GF-D8 (cell line): ENCODE results near the gene STIM1.
"Not testable (repeated sequence)": the region's sequence is repeated elsewhere in the genome, so short reads cannot be mapped to it uniquely, and the experiment has no call there.

Experiments used
- DNase-seq: peaks from one replicate; lab custom pipeline; 2025; lab: John Stamatoyannopoulos, UW

STIM1 gene

DNA sequence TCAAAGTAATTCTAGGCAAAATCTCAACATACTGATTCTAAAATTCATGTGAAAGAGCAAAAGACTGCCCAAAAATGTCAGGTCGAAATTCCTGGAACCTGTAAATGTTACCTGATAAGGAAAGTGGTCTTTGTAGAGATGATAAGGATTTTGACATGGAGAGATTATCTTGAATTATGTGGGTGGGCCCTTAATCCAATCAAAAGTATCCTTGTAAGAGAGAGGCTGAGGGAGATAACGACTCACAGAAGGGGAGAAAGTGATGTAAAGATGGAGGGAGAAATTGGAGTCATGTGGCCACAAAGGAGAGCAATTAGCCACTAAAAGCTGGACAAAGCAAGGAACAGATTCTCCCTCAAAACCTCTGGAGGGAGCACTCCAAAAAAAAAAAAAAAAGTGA lies 259.7 kb downstream of the STIM1 start:
- no peak for DNase-seq

DNA sequence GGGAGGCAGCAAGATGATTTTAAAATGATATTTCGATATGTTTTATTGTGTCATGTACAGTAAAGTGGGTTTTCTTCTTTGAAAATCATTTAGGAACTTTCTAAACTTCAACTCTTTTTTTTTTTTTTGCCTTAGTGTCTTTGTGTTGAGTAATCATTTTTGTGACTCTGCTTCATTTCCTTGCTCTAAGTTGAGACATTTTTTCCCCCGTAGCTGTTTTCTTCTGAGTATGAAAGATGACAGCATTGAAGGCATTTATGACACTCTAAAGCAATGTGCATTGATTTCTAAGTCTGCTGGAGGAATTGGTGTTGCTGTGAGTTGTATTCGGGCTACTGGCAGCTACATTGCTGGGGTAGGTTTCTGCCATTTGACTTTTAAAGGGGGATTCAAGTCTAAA lies 262.6 kb downstream of the STIM1 start:
- DNase-seq = no peak

GRCh38 chr11:4123218-4123617 lies 267.8 kb downstream of the STIM1 start:
- no peak for DNase-seq

- DNase-seq = no peak
These were observed 269.7 kb downstream of the STIM1 start for GRCh38 chr11:4125141-4125540.

GRCh38 chr11:4127357-4127756 lies 271.9 kb downstream of the STIM1 start:
- DNase-seq = no peak

- not testable (repeated sequence) for DNase-seq
These were observed 274.8 kb downstream of the STIM1 start for GRCh38 chr11:4130219-4130618.

GRCh38 chr11:4134806-4135205 lies 279.3 kb downstream of the STIM1 start:
- DNase-seq = no peak

DNA sequence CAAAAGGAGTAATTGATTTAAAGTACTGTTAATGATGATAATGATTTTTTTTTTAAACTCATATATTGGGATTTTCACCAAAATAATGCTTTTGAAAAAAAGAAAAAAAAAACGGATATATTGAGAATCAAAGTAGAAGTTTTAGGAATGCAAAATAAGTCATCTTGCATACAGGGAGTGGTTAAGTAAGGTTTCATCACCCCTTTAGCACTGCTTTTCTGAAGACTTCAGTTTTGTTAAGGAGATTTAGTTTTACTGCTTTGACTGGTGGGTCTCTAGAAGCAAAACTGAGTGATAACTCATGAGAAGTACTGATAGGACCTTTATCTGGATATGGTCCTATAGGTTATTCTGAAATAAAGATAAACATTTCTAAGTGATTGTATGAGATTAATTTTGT lies 283.0 kb downstream of the STIM1 start:
- no peak for DNase-seq

GRCh38 chr11:4140067-4140636 lies 284.7 kb downstream of the STIM1 start:
- DNase-seq = no peak
